ENCODE measurements around the gene SNRNP200. TPM values are rescaled to one million over a fixed set of nuclear protein-coding genes. Genes with fewer than 3 reads are reported as not detected.

SNRNP200 gene
- total and polyA plus RNA-seq, 3 experiments from 2014 or later = 108 to 206 (median 203) TPM

- H3K9me3 Mint-ChIP-seq = no peaks in the 10 kb centered on the region
- Histone ChIP-seq H3K36me3 (ENCODE audit: insufficient read depth, low read length) (no peaks in the 10 kb centered on the region), H3K9me3 (ENCODE audit: low read length) (no peaks in the 10 kb centered on the region), H3K27ac (ENCODE audit: low read depth, low read length) (peak overlapping the region; percentile 32), H3K27me3 (ENCODE audit: insufficient read depth, low read length, poor library complexity, severe bottlenecking) (no peaks in the 10 kb centered on the region), H3K4me1 (ENCODE audit: insufficient read depth, low read length) (peaks cover 46% of the 10 kb centered on the region), H3K4me3 (ENCODE audit: low read length) (no peak overlapping the region)
- peaks cover 55 to 70% (median 66%) of the 10 kb centered on the region in 3 donors for H3K4me1 Mint-ChIP-seq
- H3K36me3 Mint-ChIP-seq = peaks cover 0 to 4% (median 0%) of the 10 kb centered on the region in 3 donors
- peak overlapping the region in 6 of 7 donors; percentile 67 to 80 (median 70) for H3K4me3 Mint-ChIP-seq
- H3K27me3 Mint-ChIP-seq = no peaks in the 10 kb centered on the region
- H3K27ac Mint-ChIP-seq = peak overlapping the region; percentile 85 to 98 (median 93)
- DNase-seq = peak in 3 of 5 donors; percentile 29 to 80 (median 68)
- CTCF ChIA-PET = interaction anchor here (1.5 to 7.3 kb wide), 7 partner anchors 8 to 77 kb away, joined by 6 to 58 read pairs (median 15); partner anchors contain the start of genes ITPRIPL1, NCAPH and SNRNP200
- POLR2A ChIA-PET = interaction anchor here (0.7 to 2.6 kb wide), 8 partner anchors 8 to 194 kb away, joined by 3 to 22 read pairs (median 4); partner anchors contain the start of genes ITPRIPL1, NCAPH and SNRNP200
These were observed 38.7 kb upstream of the SNRNP200 start for GRCh38 chr2:96344011-96344410.

GRCh38 chr2:96342085-96342484, 36.7 kb upstream of the SNRNP200 start:
- Mint-ChIP-seq H3K4me3 (peak overlapping the region; percentile 65 to 82 (median 71)), H3K9me3 (no peaks in the 10 kb centered on the region), H3K36me3 (no peaks in the 10 kb centered on the region), H3K27ac (peak overlapping the region; percentile 85 to 98 (median 94)), H3K27me3 (no peaks in the 10 kb centered on the region), H3K4me1 (peaks cover 55 to 77% (median 73%) of the 10 kb centered on the region in 3 donors)
- Histone ChIP-seq H3K4me1 (ENCODE audit: insufficient read depth, low read length) (peaks cover 46% of the 10 kb centered on the region), H3K4me3 (ENCODE audit: low read length) (peak overlapping the region; percentile 7), H3K27me3 (ENCODE audit: insufficient read depth, low read length, poor library complexity, severe bottlenecking) (no peaks in the 10 kb centered on the region), H3K9me3 (ENCODE audit: low read length) (no peaks in the 10 kb centered on the region), H3K36me3 (ENCODE audit: insufficient read depth, low read length) (no peaks in the 10 kb centered on the region), H3K27ac (ENCODE audit: low read depth, low read length) (peak overlapping the region; percentile 49)
- POLR2A ChIA-PET = interaction anchor here (0.6 to 2.6 kb wide), 10 partner anchors 9 to 196 kb away, joined by 3 to 15 read pairs (median 3); partner anchors contain the start of genes ITPRIPL1 and SNRNP200
- CTCF ChIA-PET = interaction anchor here (0.8 to 7.3 kb wide), 5 partner anchors 10 to 27 kb away, joined by 3 to 58 read pairs (median 3); partner anchors contain the start of gene ITPRIPL1
- DNase-seq = peak in 4 of 5 donors; percentile 37 to 83 (median 50)

GRCh38 chr2:96341641-96342040, 36.3 kb upstream of the SNRNP200 start:
- H3K4me3 ChIP-seq (ENCODE audit: low read length) = no peak overlapping the region
- POLR2A ChIA-PET = interaction anchor here (0.6 to 2.6 kb wide), 9 partner anchors 8 to 196 kb away, joined by 3 to 15 read pairs (median 3); partner anchors contain the start of gene SNRNP200
- H3K9me3 ChIP-seq (ENCODE audit: low read length) = no peaks in the 10 kb centered on the region
- CTCF ChIA-PET = interaction anchor here (0.8 to 7.3 kb wide), 4 partner anchors 9 to 26 kb away, joined by 3 to 58 read pairs (median 5); partner anchors contain the start of gene ITPRIPL1
- peak in 1 of 5 donors; percentile 58 for DNase-seq
- peaks cover 46% of the 10 kb centered on the region for H3K4me1 ChIP-seq (ENCODE audit: insufficient read depth, low read length)
- H3K36me3 ChIP-seq (ENCODE audit: insufficient read depth, low read length) = no peaks in the 10 kb centered on the region
- H3K27ac ChIP-seq (ENCODE audit: low read depth, low read length) = peak overlapping the region; percentile 49
- no peaks in the 10 kb centered on the region for H3K9me3 Mint-ChIP-seq
- no peaks in the 10 kb centered on the region for H3K27me3 Mint-ChIP-seq
- H3K4me3 Mint-ChIP-seq = peak overlapping the region; percentile 65 to 82 (median 71)
- H3K36me3 Mint-ChIP-seq = no peaks in the 10 kb centered on the region
- H3K4me1 Mint-ChIP-seq = peaks cover 55 to 81% (median 75%) of the 10 kb centered on the region in 3 donors
- peak overlapping the region; percentile 85 to 98 (median 94) for H3K27ac Mint-ChIP-seq
- no peaks in the 10 kb centered on the region for H3K27me3 ChIP-seq (ENCODE audit: insufficient read depth, low read length, poor library complexity, severe bottlenecking)

GRCh38 chr2:96340493-96341414, 35.4 kb upstream of the SNRNP200 start:
- H3K4me3 ChIP-seq (ENCODE audit: low read length) = no peak overlapping the region
- H3K4me1 Mint-ChIP-seq = peaks cover 59 to 82% (median 77%) of the 10 kb centered on the region in 3 donors
- peak overlapping the region; percentile 49 for H3K27ac ChIP-seq (ENCODE audit: low read depth, low read length)
- H3K27me3 Mint-ChIP-seq = no peaks in the 10 kb centered on the region
- H3K4me3 Mint-ChIP-seq = peak overlapping the region; percentile 4 to 80 (median 65)
- DNase-seq = no peak
- no peaks in the 10 kb centered on the region for H3K27me3 ChIP-seq (ENCODE audit: insufficient read depth, low read length, poor library complexity, severe bottlenecking)
- no peaks in the 10 kb centered on the region for H3K36me3 ChIP-seq (ENCODE audit: insufficient read depth, low read length)
- ChIA-PET POLR2A (interaction anchor here (1.0 to 2.6 kb wide), 2 partner anchors 14 to 35 kb away, joined by 3 to 15 read pairs; partner anchors contain the start of gene SNRNP200), CTCF (interaction anchor here (0.9 to 7.3 kb wide), 3 partner anchors 14 to 318 kb away, joined by 3 to 58 read pairs (median 3); partner anchors contain the start of gene ITPRIPL1)
- no peaks in the 10 kb centered on the region for H3K9me3 ChIP-seq (ENCODE audit: low read length)
- peaks cover 46% of the 10 kb centered on the region for H3K4me1 ChIP-seq (ENCODE audit: insufficient read depth, low read length)
- H3K27ac Mint-ChIP-seq = peak overlapping the region; percentile 85 to 98 (median 94)
- H3K36me3 Mint-ChIP-seq = no peaks in the 10 kb centered on the region
- no peaks in the 10 kb centered on the region for H3K9me3 Mint-ChIP-seq

- ChIA-PET CTCF (interaction anchor here (1.2 to 3.0 kb wide), 3 partner anchors 8 to 23 kb away, joined by 3 to 13 read pairs (median 10); partner anchors contain the start of gene ITPRIPL1), POLR2A (no interaction called here)
- Histone ChIP-seq H3K27me3 (ENCODE audit: insufficient read depth, low read length, poor library complexity, severe bottlenecking) (no peaks in the 10 kb centered on the region), H3K4me3 (ENCODE audit: low read length) (no peak overlapping the region), H3K4me1 (ENCODE audit: insufficient read depth, low read length) (peaks cover 18% of the 10 kb centered on the region), H3K27ac (ENCODE audit: low read depth, low read length) (peak overlapping the region; percentile 24), H3K36me3 (ENCODE audit: insufficient read depth, low read length) (no peaks in the 10 kb centered on the region), H3K9me3 (ENCODE audit: low read length) (no peaks in the 10 kb centered on the region)
- Mint-ChIP-seq H3K4me3 (peak overlapping the region in 6 of 7 donors; percentile 3 to 85 (median 50)), H3K9me3 (no peaks in the 10 kb centered on the region), H3K27me3 (no peaks in the 10 kb centered on the region), H3K36me3 (no peaks in the 10 kb centered on the region), H3K4me1 (peaks cover 44 to 72% (median 64%) of the 10 kb centered on the region in 3 donors), H3K27ac (peak overlapping the region in 5 of 8 donors; percentile 10 to 82 (median 51))
- DNase-seq = no peak
These were observed 31.5 kb upstream of the SNRNP200 start for GRCh38 chr2:96336873-96337272.

- Mint-ChIP-seq H3K4me1 (peaks cover 38 to 66% (median 62%) of the 10 kb centered on the region in 3 donors), H3K27ac (peak overlapping the region; percentile 29 to 100 (median 69)), H3K36me3 (peaks cover 0 to under 1% (median 0%) of the 10 kb centered on the region in 3 donors), H3K9me3 (no peaks in the 10 kb centered on the region), H3K4me3 (peak overlapping the region; percentile 68 to 94 (median 80)), H3K27me3 (no peaks in the 10 kb centered on the region)
- Histone ChIP-seq H3K9me3 (ENCODE audit: low read length) (no peaks in the 10 kb centered on the region), H3K27me3 (ENCODE audit: insufficient read depth, low read length, poor library complexity, severe bottlenecking) (no peaks in the 10 kb centered on the region), H3K36me3 (ENCODE audit: insufficient read depth, low read length) (no peaks in the 10 kb centered on the region), H3K4me1 (ENCODE audit: insufficient read depth, low read length) (peaks cover 12% of the 10 kb centered on the region), H3K4me3 (ENCODE audit: low read length) (peak overlapping the region; percentile 79), H3K27ac (ENCODE audit: low read depth, low read length) (peak overlapping the region; percentile 24)
- no peak for DNase-seq
- ChIA-PET POLR2A (interaction anchor here (0.6 to 3.1 kb wide), 10 partner anchors 8 to 114 kb away, joined by 3 to 32 read pairs (median 4); partner anchors contain the start of genes ITPRIPL1 and SNRNP200), CTCF (interaction anchor here (0.9 to 3.0 kb wide), 5 partner anchors 9 to 23 kb away, joined by 3 to 13 read pairs (median 9); partner anchors contain the start of gene ITPRIPL1)
These were observed 30.9 kb upstream of the SNRNP200 start for GRCh38 chr2:96336104-96336775.

GRCh38 chr2:96333708-96334107, 28.4 kb upstream of the SNRNP200 start:
- Mint-ChIP-seq H3K36me3 (peaks cover 0 to 7% (median 0%) of the 10 kb centered on the region in 3 donors), H3K9me3 (no peaks in the 10 kb centered on the region), H3K27me3 (no peaks in the 10 kb centered on the region), H3K4me3 (peak overlapping the region; percentile 34 to 88 (median 70)), H3K4me1 (peaks cover 31 to 51% (median 51%) of the 10 kb centered on the region in 3 donors), H3K27ac (peak overlapping the region; percentile 14 to 96 (median 86))
- ChIA-PET POLR2A (interaction anchor here (1.0 to 3.1 kb wide), 4 partner anchors 8 to 12 kb away, joined by 3 to 32 read pairs (median 10); partner anchors contain the start of gene ITPRIPL1), CTCF (interaction anchor here (0.9 kb wide), 1 partner anchor 221 kb away, joined by 3 read pairs; no protein-coding TSS in a partner anchor)
- Histone ChIP-seq H3K36me3 (ENCODE audit: insufficient read depth, low read length) (no peaks in the 10 kb centered on the region), H3K4me1 (ENCODE audit: insufficient read depth, low read length) (peaks cover 8% of the 10 kb centered on the region), H3K4me3 (ENCODE audit: low read length) (no peak overlapping the region), H3K27ac (ENCODE audit: low read depth, low read length) (no peak overlapping the region), H3K9me3 (ENCODE audit: low read length) (no peaks in the 10 kb centered on the region), H3K27me3 (ENCODE audit: insufficient read depth, low read length, poor library complexity, severe bottlenecking) (no peaks in the 10 kb centered on the region)
- no peak for DNase-seq
